SU-DHL-6 (cell line): ENCODE data around the gene CYP26B1.

Experiments used
- CTCF ChIP-seq: fragments of 200-600 bp; sonication (generic); IDR thresholded peaks from one replicate; pipeline ENCODE4 v1.5.1; 2017; ENCODE audit warnings: antibody characterized with exemption, mild to moderate bottlenecking, low read length, moderate library complexity; ENCODE audit not compliant: insufficient read depth, poor library complexity, severe bottlenecking
- EZH2phosphoT487 ChIP-seq: fragments of 200-600 bp; sonication (generic), shearing (Covaris generic); conservative IDR thresholded peaks from 2 replicates; pipeline ENCODE4 v1.6.1; 2018; ENCODE audit warnings: mild to moderate bottlenecking, antibody characterized with exemption, low read length, moderate library complexity, mixed read lengths

- TF ChIP-seq CTCF, result no peak
- no peak for TF ChIP-seq EZH2phosphoT487
These were observed 34.0 kb upstream of the CYP26B1 start for GRCh38 chr2:72181616-72182015.
